Measurements from ENCODE around the gene SEC16B.

- TF ChIP-seq CTCF (IDR thresholded peaks at IDR 0.05; ENCODE audit: low read length) (no peak), EZH2 (IDR thresholded peaks at IDR 0.05; ENCODE audit: borderline replicate concordance, low read length) (no peak)
Measured at GRCh38 chr1:177947623-177948022, 22.2 kb downstream of the SEC16B start.

All from OCI-LY1 (cell line).